K562 (cell line): ENCODE data around the gene PYGM. TPM values are rescaled to one million over a fixed set of nuclear protein-coding genes. Genes with fewer than 3 reads are reported as not detected.

Experiments used
- ATAC-seq: fragments of 200-7000 bp; cut with Tn5 transposase; 3 replicates; pipeline ENCODE4 v1.9.1; 2020; ENCODE audit warnings: moderate library complexity
- BruUV-seq: library from RNA; stranded (reverse); fragments of 400-500 nt; replicated peaks from 2 replicates; lab custom pipeline; 2021; lab: Mats Ljungman, UMichigan
- CTCF ChIA-PET: fragments of 300-600 bp; formaldehyde crosslinking; extraction: SDS; loops from one replicate; lab custom pipeline; 2021; ENCODE audit warnings: low intra/inter-chr PET ratio; lab: Yijun Ruan, JAX
- POLR2A ChIA-PET: fragments of 300-600, 350-650 bp; sonication (Branson Sonifier 250); formaldehyde crosslinking; extraction: SDS; loops from one replicate; lab custom pipeline; 2021; ENCODE audit warnings: antibody characterized with exemption, inconsistent platforms; lab: Yijun Ruan, JAX
- DNase-seq, 4 experiments: peaks; one replicate each; pipeline versions ENCODE4 v3.0.0 to v3.0.0-alpha.2; 2011 to 2018; ENCODE audit warnings: low spot score in 3 of 4, mixed read lengths in 3 of 4; ENCODE audit errors: extremely low read depth in 1 of 4
- FAIRE-seq: peaks from 2 replicates; lab custom pipeline; 2011; peaks lifted over from hg19 to GRCh38; lab: Jason Lieb, UNC
- H2AFZ ChIP-seq: 2 replicates; pipeline ENCODE4 v1.6.0; 2011; ENCODE audit warnings: low read depth, low read length, control low read depth, inconsistent platforms
- H3K27ac ChIP-seq: fragments of 200-600 bp; 3 replicates; pipeline ENCODE4 v1.8.0; 2011; ENCODE audit warnings: low read depth, mild to moderate bottlenecking, control low read depth, inconsistent platforms, low read length, moderate library complexity, mixed read lengths; ENCODE audit errors: extremely low read depth
- H3K27me3 ChIP-seq, 2 experiments: fragments of 300-600 bp in 1 of 2; 2 replicates in 1 of 2; 3 replicates in 1 of 2; pipeline versions ENCODE4 v1.6.0 to v1.8.0; 2011; ENCODE audit warnings: inconsistent platforms in 2 of 2, low read length in 2 of 2, mild to moderate bottlenecking in 1 of 2, mixed read lengths in 1 of 2, moderate library complexity in 1 of 2; ENCODE audit not compliant: control insufficient read depth in 2 of 2, insufficient read depth in 2 of 2
- H3K36me3 ChIP-seq: fragments of 300-600 bp; 3 replicates; pipeline ENCODE4 v1.8.0; 2011; ENCODE audit warnings: mild to moderate bottlenecking, low read length, inconsistent platforms; ENCODE audit not compliant: control insufficient read depth, insufficient read depth
- H3K4me1 ChIP-seq, 2 experiments: fragments of 200-600 bp in 1 of 2; replicated peaks in 1 of 2; 2 replicates in 1 of 2; 3 replicates in 1 of 2; pipeline versions ENCODE4 v1.5.1 to v1.8.0; 2011; ENCODE audit warnings: inconsistent platforms in 2 of 2, low read length in 2 of 2, mild to moderate bottlenecking in 1 of 2, mixed read lengths in 1 of 2, moderate library complexity in 1 of 2; ENCODE audit not compliant: control insufficient read depth in 2 of 2, insufficient read depth in 2 of 2
- H3K4me2 ChIP-seq: 2 replicates; pipeline ENCODE4 v1.6.1; 2011; ENCODE audit warnings: low read length, control low read depth, inconsistent platforms, mixed read lengths; ENCODE audit not compliant: insufficient read depth
- H3K4me3 ChIP-seq: fragments of 200-600 bp; sonication (generic), shearing (Covaris generic); 2 replicates; pipeline ENCODE4 v1.5.1; 2016; ENCODE audit warnings: control low read depth, inconsistent platforms
- H3K79me2 ChIP-seq: fragments of 200-600 bp; 3 replicates; pipeline ENCODE4 v1.8.0; 2011; ENCODE audit warnings: low read length, inconsistent platforms; ENCODE audit not compliant: control insufficient read depth, insufficient read depth
- H3K9ac ChIP-seq, 2 experiments: 2 replicates each; pipeline versions ENCODE4 v1.6.0 to v1.6.1; 2011; ENCODE audit warnings: low read depth in 2 of 2, low read length in 2 of 2, control low read depth in 1 of 2, inconsistent platforms in 1 of 2, mild to moderate bottlenecking in 1 of 2, mixed read lengths in 1 of 2; ENCODE audit not compliant: insufficient read depth in 1 of 2
- H3K9me1 ChIP-seq: one replicate; pipeline ENCODE4 v1.6.0; 2011; ENCODE audit warnings: inconsistent platforms, mild to moderate bottlenecking, low read length, moderate library complexity; ENCODE audit not compliant: control insufficient read depth, insufficient read depth
- H3K9me3 ChIP-seq: replicated peaks from 2 replicates; pipeline ENCODE4 v1.5.1; 2011; ENCODE audit warnings: low read depth, low read length, inconsistent platforms; ENCODE audit not compliant: control insufficient read depth, insufficient read depth
- H4K20me1 ChIP-seq: replicated peaks from 2 replicates; pipeline ENCODE4 v1.6.1; 2011; ENCODE audit warnings: low read length, inconsistent platforms, mixed read lengths; ENCODE audit not compliant: control insufficient read depth, insufficient read depth
- CEBPB ChIP-seq: fragments of 450-650 bp; IDR thresholded peaks from 2 replicates; pipeline ENCODE4 v1.6.1; 2016; ENCODE audit warnings: missing genetic modification characterization, missing compliant biosample characterization
- CHD4 ChIP-seq: fragments of 200-600 bp; sonication (generic); IDR thresholded peaks from 3 replicates; pipeline ENCODE4 v1.6.1; 2012; ENCODE audit warnings: low read depth, mild to moderate bottlenecking, mixed read lengths, low read length, inconsistent platforms; ENCODE audit not compliant: insufficient read depth, insufficient replicate concordance, poor library complexity, severe bottlenecking
- NBN ChIP-seq: fragments of 450-650 bp; IDR thresholded peaks from 2 replicates; pipeline ENCODE4 v1.6.1; 2016; ENCODE audit warnings: low read depth, mild to moderate bottlenecking
- NR4A1 ChIP-seq, 2 experiments: fragments of 250-450 bp in 1 of 2; fragments of 450-650 bp in 1 of 2; sonication (Bioruptor Pico) in 1 of 2; IDR thresholded peaks; 2 replicates each; pipeline versions ENCODE4 v1.4.0 to v1.6.1; 2016 to 2020; ENCODE audit warnings: mild to moderate bottlenecking in 2 of 2, missing compliant biosample characterization in 1 of 2, missing genetic modification characterization in 1 of 2, moderate library complexity in 1 of 2
- PHB2 ChIP-seq: fragments of 450-650 bp; IDR thresholded peaks from 2 replicates; pipeline ENCODE4 v1.6.1; 2017; ENCODE audit warnings: low read depth
- SNAPC5 ChIP-seq: fragments of 250-450 bp; sonication (Bioruptor Pico); IDR thresholded peaks from 2 replicates; pipeline ENCODE4 v1.8.0; 2021; ENCODE audit warnings: moderate library complexity, mild to moderate bottlenecking, inconsistent platforms
- SNRNP70 ChIP-seq: fragments of 200-400 bp; formaldehyde crosslinking; optimal IDR thresholded peaks from 2 replicates; pipeline ENCODE3; 2017; ENCODE audit warnings: low read depth, low read length
- TRIM25 ChIP-seq: fragments of 450-650 bp; IDR thresholded peaks from 2 replicates; pipeline ENCODE4 v1.7.0; 2016; ENCODE audit warnings: borderline replicate concordance
- USF1 ChIP-seq: sonication (generic); formaldehyde crosslinking; IDR thresholded peaks from 2 replicates; pipeline ENCODE4 v1.9.0; 2022; ENCODE audit warnings: mild to moderate bottlenecking, missing genetic modification reagents
- ZBTB33 ChIP-seq: sonication (generic); formaldehyde crosslinking; IDR thresholded peaks from 2 replicates; pipeline ENCODE4 v1.8.1; 2023; ENCODE audit warnings: mild to moderate bottlenecking, missing genetic modification reagents
- ZNF12 ChIP-seq: sonication (generic); formaldehyde crosslinking; IDR thresholded peaks from 2 replicates; pipeline ENCODE4 v1.4.0; 2020; ENCODE audit warnings: mild to moderate bottlenecking, missing genetic modification reagents
- ZNF165 ChIP-seq: fragments of 250-450 bp; sonication (Bioruptor Pico); IDR thresholded peaks from 2 replicates; pipeline ENCODE4 v1.4.0; 2020; ENCODE audit warnings: borderline replicate concordance
- ZNF354B ChIP-seq: fragments of 250-450 bp; sonication (Bioruptor Pico); IDR thresholded peaks from 2 replicates; pipeline ENCODE4 v1.4.0; 2020
- ZNF41 ChIP-seq: fragments of 250-450 bp; sonication (Bioruptor Pico); conservative IDR thresholded peaks from 2 replicates; pipeline ENCODE4 v1.4.0; 2020; ENCODE audit warnings: mild to moderate bottlenecking
- ZNF778 ChIP-seq: fragments of 450-650 bp; formaldehyde crosslinking; IDR thresholded peaks from 2 replicates; pipeline ENCODE4 v1.4.0; 2020; ENCODE audit warnings: mild to moderate bottlenecking, moderate library complexity
- WGBS: fragments of 100-300 bp; shearing (Covaris generic); methylation state at CpG from one replicate; pipeline ENCODE4 v1.1.6; 2016; ENCODE audit warnings: low coverage, mixed read lengths; ENCODE audit not compliant: insufficient coverage; ENCODE audit errors: missing lambda C conversion rate; 5-methylcytosine and 5-hydroxymethylcytosine counted together
- in situ Hi-C: fragments of 300-500 bp; cut with MboI; formaldehyde crosslinking; loops from 4 replicates; pipeline ENCODE4 v1.15.0; 2018; ENCODE audit warnings: inconsistent platforms, mixed read lengths
- intact Hi-C: fragments of 100-400 bp; cut with micrococcal nuclease; formaldehyde crosslinking; loops from 2 replicates; pipeline ENCODE4 v1.14.2; 2022
- polyA plus RNA-seq, 8 experiments: library from polyadenylated mRNA; depleted of rRNA in 4 of 8; stranded (reverse) in 5 of 8; unstranded in 3 of 8; fragments of >200 nt; fragmentation: Nextera tagmentation in 2 of 8; fragmentation: Illumina TruSeq in 1 of 8; extraction: Ambion mirVana in 2 of 8; extraction: Trizol in 1 of 8; gene quantifications; 2 replicates each; pipeline versions ENCODE4 v1.2.1 to v1.2.3, GENCODE V29; 2011 to 2014; ENCODE audit warnings: inconsistent platforms in 1 of 8, missing spikeins in 1 of 8
- total RNA-seq, 7 experiments: library from RNA; depleted of rRNA in 6 of 7; stranded (reverse); fragments of >200 nt in 6 of 7; fragmentation: Illumina TruSeq in 2 of 7; extraction: Trizol in 2 of 7; gene quantifications; 2 replicates each; pipeline versions ENCODE4 v1.2.1 to v1.2.3, GENCODE V29; 2011 to 2021; ENCODE audit warnings: low replicate concordance in 1 of 7

Gene PYGM
- total and polyA plus RNA-seq, 9 of the 15 experiments (the other 6 are each of a cell fraction or from before 2014, with no cell fraction given): 0.07 to 1.5 (median 0.68) TPM

GRCh38 chr11:64739871-64740270 lies 19.9 kb downstream of the PYGM start (continued):
- TF ChIP-seq NR4A1 (CRISPR knock-in tag; IDR thresholded peaks at IDR 0.05) (no peak), NR4A1 (tag; IDR thresholded peaks at IDR 0.05) (no peak), ZBTB33 (CRISPR knock-in tag) (peak; percentile 52; the same call in 1 of the 2 replicates)

GRCh38 chr11:64736654-64737053 lies 23.1 kb downstream of the PYGM start:
- H3K79me2 ChIP-seq: no peaks in the 10 kb centered on the region
- intact Hi-C loops: no loop called here
- 0 out of 4 replicates have a peak overlapping the region, but pooled peaks of 1 of the 2 experiments have one; percentile 3 for H3K9ac ChIP-seq
- no peak overlapping the region for H3K4me3 ChIP-seq
- H3K9me3 ChIP-seq: no peaks in the 10 kb centered on the region
- H3K9me1 ChIP-seq: no peaks in the 10 kb centered on the region
- H4K20me1 ChIP-seq: no peaks in the 10 kb centered on the region
- no peaks in the 10 kb centered on the region for H3K36me3 ChIP-seq
- POLR2A ChIA-PET: no interaction called here
- H3K27me3 ChIP-seq: peaks cover 0 to 3% of the 10 kb centered on the region in 2 experiments; a peak in 3 of 5 replicates
- DNase-seq (no peak), ATAC-seq (no peak), FAIRE-seq (no peak)
- no TSS peak for BruUV-seq
- in situ Hi-C loops: loop anchor here (5.0 kb wide), 1 partner anchor 74 kb away; no protein-coding TSS in a partner anchor
- no peak overlapping the region for H3K27ac ChIP-seq
- H3K4me1 ChIP-seq: peaks cover 0 to 26% of the 10 kb centered on the region in 2 experiments; a peak in 3 of 5 replicates
- CTCF ChIA-PET: no interaction called here
- 60% methylated on average over 15 of the region's 15 CpGs for WGBS
- H2AFZ ChIP-seq: no peak overlapping the region
- no peak overlapping the region for H3K4me2 ChIP-seq
- TF ChIP-seq CHD4 (no peak), PHB2 (no peak), ZNF41 (CRISPR knock-in tag) (no peak), TRIM25 (no peak), USF1 (CRISPR knock-in tag) (no peak), CEBPB (tag) (no peak), ZNF778 (no peak), ZNF354B (no peak), NBN (no peak), ZNF165 (CRISPR knock-in tag) (no peak), SNAPC5 (no peak), ZNF12 (CRISPR knock-in tag) (no peak), SNRNP70 (no peak)
